Measurements from ENCODE around the gene CTSC.

The CTSC gene

DNA sequence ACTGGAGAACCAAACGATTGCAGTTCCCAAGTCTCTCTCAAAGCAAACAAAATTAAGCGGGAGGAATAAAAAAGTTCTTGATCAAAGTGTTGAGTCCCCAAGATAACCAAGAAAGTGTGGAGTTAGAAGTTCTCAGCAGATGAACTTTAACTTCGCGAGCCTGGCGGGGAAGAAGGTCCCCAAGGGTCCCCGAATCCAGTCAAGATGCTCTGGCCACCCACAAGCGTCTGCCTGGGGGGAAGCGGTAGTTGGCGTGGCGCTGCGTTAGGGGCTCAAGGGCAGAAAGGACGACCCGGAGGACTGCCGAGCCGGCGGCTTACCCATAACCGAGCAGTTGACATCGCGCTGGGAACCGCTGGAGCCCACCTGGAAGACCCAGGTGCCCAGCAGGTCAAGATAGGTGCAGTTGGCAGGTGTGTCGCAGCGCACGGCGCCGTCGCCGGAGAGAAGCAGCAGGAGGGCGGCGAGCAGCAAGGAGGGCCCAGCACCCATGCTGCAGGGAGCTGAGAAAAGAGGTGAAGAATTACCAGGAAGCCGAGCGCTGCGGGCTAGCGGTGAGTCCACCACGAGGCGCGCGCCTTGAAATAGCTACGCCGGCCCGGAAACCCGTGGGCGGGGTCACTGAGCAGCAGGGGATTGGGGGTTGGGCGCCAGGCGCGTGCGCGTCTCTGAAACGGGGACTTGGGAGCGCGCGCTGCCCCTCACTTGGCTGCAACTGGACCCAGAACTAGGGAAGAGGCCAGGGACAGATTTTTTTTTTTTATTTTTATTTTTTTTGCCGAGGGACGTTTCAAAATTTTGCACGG is at the start of gene CTSC:
CTSC (minus strand) TSS at position 556 of the 806 bp plus-strand sequence; CDS start at position 492, 64 bp downstream.
- peak; percentile 97 for DNase-seq

DNA sequence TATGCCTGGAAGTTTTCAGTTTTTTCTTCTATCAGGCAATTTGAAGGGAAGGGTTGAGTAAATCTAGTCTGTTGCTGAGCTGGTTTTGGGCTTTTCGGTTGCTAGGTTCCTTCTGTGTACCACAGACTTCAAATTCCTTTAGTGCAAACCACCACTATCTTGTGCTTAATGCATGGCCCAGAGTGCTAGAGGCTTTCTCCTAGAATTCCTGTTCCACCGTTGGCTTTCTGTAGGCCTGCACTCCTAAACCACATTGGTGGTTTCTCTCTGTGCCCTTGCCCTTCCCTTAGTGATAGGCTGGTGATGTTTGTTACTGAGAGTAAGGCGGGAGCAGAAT is 47.1 kb upstream of the CTSC start:
- DNase-seq: no peak

DNA sequence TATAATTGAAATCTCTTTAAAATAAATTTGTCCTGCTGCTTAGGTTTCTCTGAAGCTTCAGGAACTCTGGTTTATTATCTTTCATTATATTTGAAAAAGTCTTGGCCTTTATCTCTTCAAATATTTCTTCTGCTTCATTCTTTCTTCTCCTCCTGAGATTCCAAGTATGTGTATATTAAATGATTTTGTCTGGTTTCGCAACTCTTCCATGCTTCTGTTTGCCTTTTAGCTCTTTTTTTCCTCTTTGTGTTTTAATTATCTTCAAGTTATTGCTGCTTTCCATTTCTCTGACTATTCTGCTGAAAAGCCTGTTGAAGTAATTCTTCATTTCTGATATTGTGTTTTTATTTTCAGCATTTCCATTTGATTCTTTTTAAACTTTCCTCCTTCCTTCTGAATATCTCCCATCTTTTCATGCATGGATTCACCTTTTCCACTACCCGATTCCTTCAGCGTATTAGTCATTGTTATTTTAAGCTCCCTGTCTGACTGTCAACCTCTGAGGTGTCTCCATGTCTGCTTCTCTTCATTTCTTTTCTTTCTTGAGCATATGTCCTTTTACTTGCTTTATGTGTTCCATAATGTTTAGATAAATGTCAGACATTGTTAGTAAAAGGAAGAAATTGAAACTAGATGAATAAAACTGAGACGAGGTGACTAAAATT is 46.6 kb upstream of the CTSC start:
- no peak for DNase-seq

DNA sequence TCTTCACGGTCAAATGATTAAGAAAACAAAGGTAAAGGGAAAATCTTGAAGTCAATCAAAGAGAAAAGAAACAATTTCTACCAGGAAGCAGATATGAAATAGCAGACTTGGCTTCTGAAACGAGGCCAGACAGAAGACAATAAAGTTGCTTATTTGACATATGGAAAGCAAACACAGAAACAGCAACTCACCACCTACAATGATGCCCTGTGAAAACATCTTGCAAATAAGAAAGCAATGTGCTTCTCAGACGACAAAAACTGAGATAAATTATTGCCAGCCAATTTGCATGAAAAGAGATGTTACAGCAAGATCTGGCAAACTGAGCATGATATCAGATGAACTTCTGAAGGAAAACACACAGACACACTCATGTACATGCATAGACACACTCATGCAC is 45.9 kb upstream of the CTSC start:
- DNase-seq: no peak

DNA sequence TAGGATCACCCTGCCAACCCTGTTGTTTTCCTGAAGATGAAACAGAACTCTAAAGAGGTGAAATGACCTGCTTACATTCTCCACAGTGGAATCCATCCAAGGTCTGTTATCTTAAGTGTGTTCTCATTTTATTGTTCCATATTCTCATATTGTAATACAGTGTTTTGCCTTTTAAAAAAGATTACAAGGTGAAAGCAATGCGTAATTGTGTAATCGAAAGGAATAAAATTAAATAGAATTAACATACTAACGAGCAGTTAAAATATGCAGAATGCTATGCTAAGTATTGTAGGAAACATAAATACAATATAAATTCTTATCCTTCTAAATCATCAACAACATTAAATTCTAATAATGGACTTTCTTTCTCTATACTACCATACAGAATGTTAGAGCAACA is 41.6 kb upstream of the CTSC start:
- DNase-seq: no peak

DNA sequence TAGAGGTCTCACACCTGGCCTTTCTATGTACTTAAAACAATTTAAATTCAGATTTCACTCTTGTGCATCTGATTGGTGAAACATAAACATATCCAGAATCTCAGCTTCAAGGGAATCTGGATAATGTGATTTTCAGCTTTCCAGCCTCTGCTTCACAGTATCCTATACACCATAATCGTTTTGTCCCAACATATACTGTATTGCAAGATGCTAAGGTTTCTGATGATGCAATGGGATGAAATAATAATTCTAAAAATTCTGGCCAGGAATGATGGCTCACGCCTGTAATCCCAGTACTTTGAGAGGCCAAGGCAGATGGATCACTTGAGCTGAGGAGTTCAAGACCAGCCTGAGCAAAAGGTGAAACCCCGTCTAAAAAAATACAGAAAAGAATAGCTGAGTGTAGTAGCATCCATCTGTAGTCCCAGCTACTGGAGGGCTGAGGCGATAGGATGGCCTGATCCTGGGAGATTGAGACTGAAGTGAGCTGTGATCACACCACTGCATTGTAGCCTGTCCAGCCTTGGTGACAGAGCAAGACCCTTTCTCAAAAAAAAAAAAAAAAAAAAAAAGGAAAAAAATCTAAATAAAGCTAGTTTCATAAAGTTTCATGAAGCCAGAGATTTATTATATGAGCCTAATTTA is 41.0 kb upstream of the CTSC start:
- no peak for DNase-seq

DNA sequence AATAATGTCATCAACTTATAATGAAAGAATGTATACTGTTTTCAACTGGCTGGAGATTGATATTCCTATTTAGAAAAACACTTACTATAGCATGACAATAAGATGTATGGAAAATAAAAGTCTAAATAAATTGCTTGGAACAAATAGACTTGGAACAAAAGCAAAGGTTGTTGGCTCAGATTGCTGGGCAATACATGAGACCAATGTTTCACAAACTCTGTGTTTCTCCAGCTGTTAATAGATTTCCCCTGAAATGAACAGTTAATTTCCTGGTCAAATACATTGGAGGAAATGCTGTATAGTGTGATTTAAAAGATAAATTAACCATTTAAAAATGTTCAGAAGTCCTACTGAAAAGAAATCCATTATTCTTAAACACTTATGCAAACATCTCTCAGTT is 40.1 kb upstream of the CTSC start:
- no peak for DNase-seq

DNA sequence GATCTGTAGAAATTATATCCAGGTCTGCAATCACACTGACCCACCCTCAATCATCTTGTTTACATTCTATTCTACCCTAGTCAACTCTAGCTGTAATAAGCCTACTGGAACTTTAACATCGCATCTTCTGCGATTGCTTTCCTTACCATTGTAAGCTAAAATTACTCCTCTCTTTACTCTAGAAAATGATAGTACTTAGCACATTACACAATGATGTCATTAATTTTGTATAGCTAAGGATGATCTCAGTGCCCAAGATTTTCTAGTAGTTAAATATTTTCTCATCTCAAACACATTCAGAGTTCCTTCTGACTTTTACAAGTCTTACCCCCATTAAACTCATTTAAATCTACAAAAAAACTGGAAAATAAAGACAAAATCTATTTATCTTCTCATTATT is 39.6 kb upstream of the CTSC start:
- DNase-seq: no peak

DNA sequence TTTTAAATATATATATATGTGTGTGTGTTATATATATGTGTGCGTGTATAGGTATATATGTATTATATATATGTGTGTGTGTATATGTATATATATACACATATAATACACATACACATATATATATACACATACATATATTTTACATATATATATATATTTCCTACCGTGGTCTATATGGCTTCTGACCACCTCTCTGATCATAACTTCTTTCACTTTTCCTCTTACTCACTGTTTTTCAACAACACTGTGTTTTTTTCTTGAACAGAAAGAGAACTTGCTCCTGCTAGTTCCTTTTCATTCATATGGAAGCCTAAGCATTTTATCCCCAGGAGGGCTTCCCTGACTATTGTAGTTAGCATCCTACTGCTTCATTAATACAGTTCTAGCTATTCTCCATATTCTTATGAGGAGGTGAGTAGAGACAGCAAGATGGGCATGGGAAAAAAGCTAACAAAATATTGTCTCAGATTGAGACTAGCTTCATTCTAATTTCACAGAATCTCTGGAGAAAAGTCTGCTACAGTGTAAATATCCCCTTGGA is 38.5 kb upstream of the CTSC start:
- DNase-seq: no peak

DNA sequence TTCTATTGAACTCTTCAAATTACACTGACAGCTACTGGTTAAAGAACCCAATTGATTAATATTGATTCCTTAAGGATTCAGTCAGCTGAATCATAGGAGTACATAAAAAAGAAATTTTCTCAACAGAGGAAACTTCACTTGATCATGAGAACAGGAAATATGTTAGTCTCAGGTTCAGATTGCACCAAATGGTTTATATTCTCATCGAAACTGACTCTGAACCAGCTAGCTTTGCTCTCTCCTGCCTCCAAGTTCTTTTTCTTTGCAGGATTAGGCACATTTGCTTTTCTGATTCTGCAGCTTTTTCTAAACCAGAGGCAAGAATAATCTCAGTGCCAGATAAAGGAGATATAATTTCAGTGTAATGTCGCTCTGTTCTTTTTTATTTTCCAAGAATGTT is 33.2 kb upstream of the CTSC start:
- DNase-seq: no peak

DNA sequence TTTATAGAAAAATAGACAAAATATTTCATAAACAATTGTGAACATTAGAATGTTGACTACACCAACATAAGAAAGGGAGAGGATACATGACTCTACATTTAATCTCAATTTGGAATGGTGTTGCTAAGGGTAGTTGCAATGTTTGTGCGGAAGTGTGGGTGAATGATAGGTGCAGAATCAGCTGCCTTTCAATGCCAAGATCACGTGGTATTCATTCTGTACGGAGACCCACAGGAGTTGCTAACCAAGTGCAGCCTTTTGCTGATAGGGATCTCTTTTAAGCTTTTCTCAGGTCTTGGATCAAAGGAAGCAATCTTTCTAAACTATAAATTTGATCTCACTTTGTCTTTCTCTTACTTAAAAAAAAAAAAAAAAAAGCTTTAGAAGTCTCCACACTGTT is 29.8 kb upstream of the CTSC start:
- no peak for DNase-seq

DNA sequence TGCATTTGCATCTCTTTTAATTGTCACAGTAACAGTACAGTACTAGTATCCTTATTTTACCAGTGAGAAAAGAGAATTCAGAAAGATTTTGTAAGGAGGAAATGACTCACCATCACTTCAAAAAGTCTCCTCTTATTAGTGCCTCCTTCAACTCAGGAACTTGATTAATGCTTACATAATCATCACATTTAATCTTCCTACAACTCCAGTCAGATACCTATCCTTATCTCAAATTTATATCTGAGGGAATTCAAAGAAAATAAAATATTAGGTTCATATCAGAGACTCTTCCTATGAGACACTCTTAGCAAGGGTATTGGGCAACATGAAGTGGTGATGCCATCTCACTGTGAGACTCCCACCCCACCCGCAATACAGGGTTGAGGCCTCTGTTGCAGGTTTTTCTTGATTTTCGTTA is 26.1 kb upstream of the CTSC start:
- no peak for DNase-seq

DNA sequence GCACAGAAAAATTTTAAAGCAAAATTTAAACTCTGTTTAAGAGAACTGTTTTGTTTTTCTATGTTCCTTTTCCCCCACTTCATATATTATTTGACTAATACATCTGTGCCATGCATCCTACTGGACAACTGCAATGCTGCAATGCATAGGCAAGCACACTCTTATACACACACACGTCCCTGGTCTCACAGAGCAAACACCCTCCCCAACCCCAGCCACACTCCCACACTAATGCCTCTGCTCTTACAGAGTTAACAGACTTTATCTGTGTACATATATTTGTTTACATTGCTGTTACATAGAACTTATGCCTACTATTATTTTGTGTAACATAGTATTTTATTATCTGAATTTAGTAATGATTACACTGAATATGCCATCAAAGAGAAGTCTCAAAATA is 25.5 kb upstream of the CTSC start:
- DNase-seq: no peak

DNA sequence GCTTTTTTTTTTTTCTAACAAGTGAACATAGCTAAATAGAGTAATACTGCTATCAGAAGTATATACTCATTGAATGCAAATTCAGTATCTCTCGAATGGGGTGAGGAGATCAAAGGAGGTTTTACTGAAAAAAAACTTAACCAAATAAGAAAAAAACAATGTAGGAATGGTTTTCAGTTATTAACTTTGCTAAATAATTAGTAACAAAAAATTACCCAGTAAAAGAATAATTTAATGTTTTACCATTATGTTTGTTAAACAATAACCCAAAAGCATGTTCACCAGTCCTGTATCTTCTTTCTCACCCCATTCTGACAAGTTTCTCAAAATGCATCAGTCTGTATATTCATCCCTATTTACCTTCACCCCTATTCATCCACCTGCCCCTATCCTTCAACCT is 22.6 kb upstream of the CTSC start:
- DNase-seq: no peak

DNA sequence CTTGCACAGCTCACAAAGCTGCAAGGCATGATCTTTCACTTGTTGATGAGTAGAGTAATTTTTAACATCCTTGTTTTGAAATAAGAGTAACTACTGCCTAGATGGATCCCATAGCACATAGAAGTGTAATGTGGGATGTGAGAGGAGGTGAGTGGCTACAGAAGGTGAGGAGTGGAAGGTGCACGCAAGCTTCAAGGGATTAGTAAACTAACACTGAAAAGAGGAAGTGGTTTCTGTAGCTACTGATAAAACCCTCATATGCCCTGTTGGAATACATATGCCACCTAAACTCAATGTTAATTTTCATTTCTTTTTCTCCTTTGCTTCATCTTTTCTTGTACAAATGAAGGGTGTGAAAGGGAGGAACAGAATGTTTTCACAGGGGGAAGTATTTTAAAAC is 22.0 kb upstream of the CTSC start:
- DNase-seq: no peak

DNA sequence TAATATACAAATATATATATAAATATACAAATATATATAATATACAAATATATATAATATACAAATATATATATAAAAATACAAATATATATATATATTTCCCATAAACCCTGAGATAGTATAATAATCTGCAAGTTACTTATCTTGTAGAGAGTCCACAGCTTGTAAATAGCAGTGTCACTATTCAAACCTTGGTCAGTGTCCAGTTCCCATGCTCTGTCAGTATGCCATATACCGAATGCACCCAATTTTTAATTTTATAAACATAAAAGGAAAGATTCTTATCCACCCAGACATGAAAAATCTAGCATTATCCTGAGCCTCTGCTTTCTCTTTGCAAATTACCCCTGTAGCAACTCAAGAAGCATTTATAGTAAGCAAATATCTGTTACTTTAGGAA is 21.6 kb upstream of the CTSC start:
- no peak for DNase-seq

DNA sequence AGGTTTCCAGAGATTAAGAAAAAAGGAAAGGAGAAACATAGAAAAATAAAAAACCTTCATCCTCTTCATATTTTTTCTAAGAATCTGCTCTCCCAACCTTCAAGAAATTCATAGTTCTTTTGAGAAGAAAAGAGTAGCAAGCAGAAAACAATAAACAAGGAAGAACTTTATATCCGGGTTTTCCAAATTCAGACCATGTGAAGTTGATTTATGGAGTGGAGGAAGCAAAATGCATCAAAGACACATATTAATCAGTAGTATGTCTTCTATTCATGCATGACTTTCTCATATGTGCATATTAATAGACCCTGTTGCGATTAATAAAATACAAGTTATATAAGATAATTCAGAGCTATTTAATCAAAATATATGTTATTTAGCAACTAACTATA is 20.5 kb upstream of the CTSC start:
- no peak for DNase-seq

DNA sequence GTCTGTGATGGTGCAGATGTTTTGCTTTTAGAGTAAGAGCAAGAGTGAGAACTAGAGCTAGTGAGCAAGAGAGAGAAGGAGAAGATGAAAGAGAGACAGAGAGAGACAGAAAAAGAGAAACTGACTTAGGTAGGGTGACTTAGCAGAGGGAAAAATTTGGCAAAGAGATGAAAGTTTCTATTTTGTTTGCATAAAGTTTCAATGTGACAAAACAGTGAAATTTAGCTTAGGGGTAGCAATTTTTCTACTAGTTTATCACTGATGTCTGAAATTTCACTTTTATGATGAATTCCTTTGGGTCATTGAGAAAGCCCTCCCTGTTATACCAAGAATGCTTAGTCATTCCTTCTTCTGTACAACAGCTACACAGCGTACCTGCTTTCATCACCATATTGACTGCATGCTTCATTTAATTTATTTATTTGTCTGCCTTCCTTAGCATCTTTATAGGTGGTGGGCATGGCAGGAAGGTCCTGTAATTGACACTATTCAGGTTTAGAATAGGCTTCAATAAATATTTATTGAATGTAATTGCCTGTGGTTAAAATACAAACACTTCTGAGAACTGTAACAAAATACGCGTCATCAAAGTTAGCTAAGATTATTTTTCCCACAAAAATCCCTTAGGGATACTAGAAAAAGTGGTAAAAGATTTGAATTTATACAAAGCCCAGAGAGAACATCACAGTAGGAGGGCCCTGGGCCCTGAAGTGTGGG is 19.9 kb upstream of the CTSC start:
- no peak for DNase-seq

DNA sequence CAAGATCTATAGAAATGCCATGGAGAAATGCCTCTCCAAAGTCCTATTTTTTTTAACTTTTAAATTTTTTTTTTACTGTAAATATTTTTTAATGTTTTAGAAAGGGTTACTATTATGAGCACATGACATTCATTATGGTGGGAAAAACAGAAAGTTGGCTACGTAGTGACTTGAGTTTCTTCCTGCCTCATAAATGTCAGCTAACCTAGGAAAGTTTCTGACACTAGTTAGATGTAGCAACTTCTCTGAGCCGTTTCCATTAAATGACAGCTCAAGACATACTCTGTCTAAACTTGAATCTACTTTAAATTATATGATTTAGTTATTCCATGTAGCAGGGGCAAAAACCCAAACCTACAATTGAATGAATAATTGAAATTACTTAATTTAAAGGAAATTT is 18.4 kb upstream of the CTSC start:
- DNase-seq: no peak

DNA sequence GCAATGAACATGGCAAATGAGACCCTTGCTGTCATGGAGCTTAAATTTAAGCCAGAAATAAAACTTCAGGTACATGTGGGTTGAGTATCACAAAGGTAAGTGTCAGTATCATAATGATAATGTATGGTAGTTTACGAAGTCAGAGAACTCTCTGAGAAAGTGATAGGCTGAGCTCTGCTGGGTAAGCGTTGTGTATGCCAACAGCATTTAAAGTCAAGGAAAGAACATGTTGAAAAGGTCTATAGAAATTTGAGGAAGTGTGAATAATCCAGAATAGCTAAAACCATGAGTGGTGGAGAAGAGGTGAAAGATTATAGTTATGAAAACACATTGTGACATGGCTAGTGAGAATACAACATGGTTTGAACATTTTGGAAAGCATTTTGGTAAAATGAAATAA is 17.4 kb upstream of the CTSC start:
- DNase-seq: no peak

DNA sequence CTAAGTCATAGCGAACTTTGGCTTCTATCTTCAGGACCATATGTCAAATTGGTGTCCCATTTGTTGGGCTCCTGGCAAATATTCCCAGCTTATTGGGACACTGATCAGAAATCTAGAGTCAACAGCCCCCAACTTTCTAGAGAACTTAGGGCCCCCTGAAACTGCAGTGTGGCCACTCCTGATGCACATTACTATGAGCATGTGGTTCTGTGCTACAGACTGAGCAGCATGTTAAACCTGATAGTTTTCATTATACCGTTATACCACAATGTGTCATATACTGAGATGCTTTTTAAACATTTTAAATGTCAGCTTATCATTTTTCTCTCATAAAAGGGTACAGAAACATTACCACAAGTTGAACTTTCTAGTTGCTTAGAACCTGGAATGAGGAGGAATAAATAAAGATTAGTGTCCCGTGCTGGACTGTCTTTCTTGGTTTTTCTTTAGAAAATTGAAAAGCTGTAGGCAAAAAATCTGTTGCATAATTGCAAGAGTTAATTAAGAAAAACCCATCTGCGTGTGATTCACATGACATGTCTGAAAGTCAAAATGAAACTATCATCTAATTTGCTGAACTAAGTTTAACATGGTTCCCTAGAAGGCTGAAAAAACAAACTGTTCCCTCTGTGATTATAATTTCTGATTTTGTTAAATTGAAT is 16.4 kb upstream of the CTSC start:
- no peak for DNase-seq

DNA sequence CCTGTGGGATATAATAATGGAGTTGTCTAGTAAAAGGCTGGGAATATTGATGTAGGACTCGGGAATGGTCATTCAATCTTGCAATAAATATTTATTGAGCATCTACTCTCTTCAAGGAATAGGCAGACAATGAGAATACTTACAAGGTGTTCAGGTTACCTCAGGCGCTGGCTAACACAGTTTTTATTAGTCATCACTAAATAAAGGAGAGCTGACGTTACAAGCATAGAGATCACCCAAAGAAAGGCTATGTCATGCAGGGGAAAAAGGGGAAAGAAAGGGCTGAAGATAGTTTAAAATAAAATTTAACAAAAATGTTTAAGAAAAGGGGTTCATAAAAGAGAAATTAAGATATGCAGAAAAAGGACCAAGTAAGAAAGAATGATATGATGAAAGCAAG is 15.8 kb upstream of the CTSC start:
- DNase-seq: no peak

DNA sequence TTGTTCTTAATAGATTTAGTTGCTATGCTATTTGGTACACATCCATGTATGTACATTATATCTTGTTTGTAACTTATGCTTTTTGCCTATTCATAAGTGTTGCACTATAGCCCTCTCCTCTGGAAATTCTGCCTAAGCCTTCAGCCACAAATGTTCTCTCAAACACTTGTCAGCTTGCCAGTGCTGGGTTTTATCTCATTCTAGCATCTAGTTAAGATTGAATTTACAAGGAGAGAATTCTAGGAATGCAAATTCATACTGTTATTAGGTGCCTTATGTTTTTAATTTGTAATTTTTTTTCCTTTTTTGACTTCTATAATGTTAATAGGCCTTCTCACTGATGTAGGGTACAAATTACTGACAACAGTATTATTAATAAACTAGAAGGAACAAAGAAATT is 14.6 kb upstream of the CTSC start:
- no peak for DNase-seq

Data from stimulated activated CD8-positive, alpha-beta memory T cell treated with anti-CD3 and anti-CD28 coated beads, Interleukin-4, amount 100 ng/mL, for 48 hours (primary cell).